GM12873 (cell line): ENCODE data around the gene SLC44A2.
A peak's percentile ranks its signal among the peaks of the same experiment; 100 is the strongest.

ENCODE experiments used
- CTCF ChIP-seq: IDR thresholded peaks from 2 replicates; pipeline ENCODE4 v1.5.1; 2012; ENCODE audit warnings: low read depth, mild to moderate bottlenecking, moderate library complexity, low read length, control low read depth; ENCODE audit not compliant: insufficient read depth; ENCODE audit errors: missing control alignments

SLC44A2 gene

GRCh38 chr19:10587839-10588150 is 37.6 kb upstream of the SLC44A2 start:
- TF ChIP-seq CTCF: no peak

GRCh38 chr19:10593148-10593547 is 32.2 kb upstream of the SLC44A2 start:
- no peak for TF ChIP-seq CTCF

GRCh38 chr19:10593820-10594637 is 31.3 kb upstream of the SLC44A2 start:
- TF ChIP-seq CTCF: no peak

- TF ChIP-seq CTCF: no peak
These were observed 25.2 kb upstream of the SLC44A2 start for GRCh38 chr19:10600149-10600548.

GRCh38 chr19:10601999-10602329 is 23.4 kb upstream of the SLC44A2 start:
- no peak for TF ChIP-seq CTCF

GRCh38 chr19:10602330-10603083 is 22.8 kb upstream of the SLC44A2 start:
- no peak for TF ChIP-seq CTCF

- TF ChIP-seq CTCF: peak; percentile 2
These were observed 22.1 kb upstream of the SLC44A2 start for GRCh38 chr19:10603084-10603872.
